ENCODE data around the gene RGL3.

- TF ChIP-seq, protein P1, sequence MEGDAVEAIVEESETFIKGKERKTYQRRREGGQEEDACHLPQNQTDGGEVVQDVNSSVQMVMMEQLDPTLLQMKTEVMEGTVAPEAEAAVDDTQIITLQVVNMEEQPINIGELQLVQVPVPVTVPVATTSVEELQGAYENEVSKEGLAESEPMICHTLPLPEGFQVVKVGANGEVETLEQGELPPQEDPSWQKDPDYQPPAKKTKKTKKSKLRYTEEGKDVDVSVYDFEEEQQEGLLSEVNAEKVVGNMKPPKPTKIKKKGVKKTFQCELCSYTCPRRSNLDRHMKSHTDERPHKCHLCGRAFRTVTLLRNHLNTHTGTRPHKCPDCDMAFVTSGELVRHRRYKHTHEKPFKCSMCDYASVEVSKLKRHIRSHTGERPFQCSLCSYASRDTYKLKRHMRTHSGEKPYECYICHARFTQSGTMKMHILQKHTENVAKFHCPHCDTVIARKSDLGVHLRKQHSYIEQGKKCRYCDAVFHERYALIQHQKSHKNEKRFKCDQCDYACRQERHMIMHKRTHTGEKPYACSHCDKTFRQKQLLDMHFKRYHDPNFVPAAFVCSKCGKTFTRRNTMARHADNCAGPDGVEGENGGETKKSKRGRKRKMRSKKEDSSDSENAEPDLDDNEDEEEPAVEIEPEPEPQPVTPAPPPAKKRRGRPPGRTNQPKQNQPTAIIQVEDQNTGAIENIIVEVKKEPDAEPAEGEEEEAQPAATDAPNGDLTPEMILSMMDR (conservative IDR thresholded peaks at IDR 0.05) = no peak
- no peak for TF ChIP-seq EZH2 (IDR thresholded peaks at IDR 0.05; ENCODE audit: low read depth)
These were observed 2.4 kb upstream of the RGL3 start for GRCh38 chr19:11421371-11422098.

All from PC-9 (cell line).